ENCODE measurements around the gene NKX2-4. TPM values are rescaled to one million over a fixed set of nuclear protein-coding genes. Genes with fewer than 3 reads are reported as not detected.

The NKX2-4 gene
- total RNA-seq, 1 experiment from 2014 or later: 0.15 TPM

DNA sequence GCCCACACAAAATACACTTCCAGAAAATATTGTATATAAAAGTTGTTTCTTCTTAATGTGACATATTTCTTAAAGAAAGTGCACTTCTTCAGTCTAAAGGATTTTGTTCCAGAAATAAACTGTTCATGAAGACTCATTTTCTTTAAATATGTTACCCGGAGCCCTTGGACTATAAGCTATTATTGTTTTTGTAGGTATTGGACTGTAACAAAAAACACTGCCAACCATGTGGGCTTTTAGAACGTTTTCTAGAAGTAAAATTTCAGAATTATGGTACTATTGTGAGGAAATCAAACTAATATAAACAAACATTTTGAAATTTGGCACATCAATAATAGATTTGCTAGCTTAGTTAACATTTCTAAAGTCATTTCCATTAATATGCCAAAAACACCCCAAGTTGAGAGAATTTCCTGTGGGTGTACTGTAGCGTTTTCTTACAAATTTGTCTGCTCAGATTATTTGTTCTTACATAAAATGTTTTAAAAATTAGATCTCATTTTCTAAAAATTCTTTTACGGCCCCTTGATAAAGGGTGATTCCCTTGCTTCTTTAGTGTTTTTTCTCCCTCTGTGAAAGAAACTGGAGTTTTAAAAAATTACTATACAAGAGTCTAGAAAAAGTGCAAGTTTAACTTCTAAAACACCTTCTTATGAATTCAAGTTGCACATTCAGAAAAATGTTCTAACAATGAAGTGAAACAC, 3.4 kb downstream of the NKX2-4 start:
- Mint-ChIP-seq H3K36me3 (ENCODE audit: insufficient read depth in 1 of 3, low read depth in 3 of 3) (peaks cover 0 to 2% (median 0%) of the 10 kb centered on the region in 3 experiments; a peak in 5 of 7 replicates), H3K4me1 (peaks cover 14 to 27% of the 10 kb centered on the region in 2 experiments), H3K27me3 (ENCODE audit: low read depth) (peaks cover 81% of the 10 kb centered on the region), H3K27ac (no peak overlapping the region), H3K4me3 (no peak overlapping the region), H3K9me3 (peaks cover 0 to 4% of the 10 kb centered on the region in 2 experiments; a peak in 2 of 5 replicates)
- no CpG with 5 or more reads among the region's 4 CpGs for WGBS (ENCODE audit: extremely low coverage, insufficient read length, low lambda C conversion rate)
- H2BK15ac ChIP-seq (ENCODE audit: low read depth, low read length): no peak overlapping the region
- H2AFZ ChIP-seq (ENCODE audit: low read length): no peak overlapping the region
- no peak overlapping the region for H3K4me2 ChIP-seq (ENCODE audit: insufficient read depth, insufficient read length, low read length)
- no peak overlapping the region for H4K91ac ChIP-seq (ENCODE audit: insufficient read length, low read depth, low read length)
- no peaks in the 10 kb centered on the region for H3K23me2 ChIP-seq (ENCODE audit: insufficient read length, low read depth, low read length, poor library complexity, severe bottlenecking)
- H3K56ac ChIP-seq (ENCODE audit: insufficient read length, low read depth, low read length): no peak overlapping the region
- no peak overlapping the region for H3K18ac ChIP-seq (ENCODE audit: insufficient read length, low read depth, low read length)
- H3K4me1 ChIP-seq (ENCODE audit: insufficient read depth, low read length): peaks cover 2% of the 10 kb centered on the region; the same call in 1 of the 2 replicates
- no peak overlapping the region for H4K5ac ChIP-seq (ENCODE audit: insufficient read length, low read depth, low read length)
- H3K4ac ChIP-seq (ENCODE audit: low read depth, low read length): no peak overlapping the region
- no peaks in the 10 kb centered on the region for H3K79me2 ChIP-seq (ENCODE audit: insufficient read depth, low read length)
- DNase-seq: no peak
- no peak overlapping the region for H3K9ac ChIP-seq (ENCODE audit: extremely low read depth, insufficient read length, low read length)
- H3K79me1 ChIP-seq (ENCODE audit: insufficient read depth, low read depth, low read length, poor library complexity, severe bottlenecking): no peaks in the 10 kb centered on the region
- H2AK5ac ChIP-seq (ENCODE audit: insufficient read length, low read length): no peak overlapping the region
- no peak overlapping the region for H3K23ac ChIP-seq (ENCODE audit: insufficient read length, low read depth, low read length)
- H4K20me1 ChIP-seq (ENCODE audit: control insufficient read depth, insufficient read depth, insufficient read length): no peaks in the 10 kb centered on the region
- no peak overlapping the region for H3K14ac ChIP-seq (ENCODE audit: insufficient read depth, low read length)
- no peak overlapping the region for H2BK12ac ChIP-seq (ENCODE audit: insufficient read length, low read depth, low read length)
- H2BK5ac ChIP-seq (ENCODE audit: insufficient read length, low read length): no peak overlapping the region
- no peak overlapping the region for H4K8ac ChIP-seq (replicated peaks; ENCODE audit: insufficient read length, low read depth, low read length)
- H3T11ph ChIP-seq (ENCODE audit: low read length): no peak overlapping the region
- H2BK20ac ChIP-seq (ENCODE audit: low read depth, low read length, poor library complexity, severe bottlenecking): no peak overlapping the region
- H2BK120ac ChIP-seq (ENCODE audit: low read depth, low read length, poor library complexity, severe bottlenecking): no peak overlapping the region
- H3K27ac ChIP-seq (ENCODE audit: insufficient read length, low read depth, low read length): no peak overlapping the region
- H3K9me3 ChIP-seq (ENCODE audit: control insufficient read depth, low read depth, low read length): no peaks in the 10 kb centered on the region
- TF ChIP-seq, protein P1, sequence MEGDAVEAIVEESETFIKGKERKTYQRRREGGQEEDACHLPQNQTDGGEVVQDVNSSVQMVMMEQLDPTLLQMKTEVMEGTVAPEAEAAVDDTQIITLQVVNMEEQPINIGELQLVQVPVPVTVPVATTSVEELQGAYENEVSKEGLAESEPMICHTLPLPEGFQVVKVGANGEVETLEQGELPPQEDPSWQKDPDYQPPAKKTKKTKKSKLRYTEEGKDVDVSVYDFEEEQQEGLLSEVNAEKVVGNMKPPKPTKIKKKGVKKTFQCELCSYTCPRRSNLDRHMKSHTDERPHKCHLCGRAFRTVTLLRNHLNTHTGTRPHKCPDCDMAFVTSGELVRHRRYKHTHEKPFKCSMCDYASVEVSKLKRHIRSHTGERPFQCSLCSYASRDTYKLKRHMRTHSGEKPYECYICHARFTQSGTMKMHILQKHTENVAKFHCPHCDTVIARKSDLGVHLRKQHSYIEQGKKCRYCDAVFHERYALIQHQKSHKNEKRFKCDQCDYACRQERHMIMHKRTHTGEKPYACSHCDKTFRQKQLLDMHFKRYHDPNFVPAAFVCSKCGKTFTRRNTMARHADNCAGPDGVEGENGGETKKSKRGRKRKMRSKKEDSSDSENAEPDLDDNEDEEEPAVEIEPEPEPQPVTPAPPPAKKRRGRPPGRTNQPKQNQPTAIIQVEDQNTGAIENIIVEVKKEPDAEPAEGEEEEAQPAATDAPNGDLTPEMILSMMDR (conservative IDR thresholded peaks at IDR 0.05): no peak
- peaks cover 50% of the 10 kb centered on the region for H3K27me3 ChIP-seq (ENCODE audit: insufficient read depth, low read length)

Measured in H9 (cell line).